Psoas muscle (tissue), 8 donors: ENCODE measurements around the gene PPP1R12B. TPM values are rescaled to one million over a fixed set of nuclear protein-coding genes. Genes with fewer than 3 reads are reported as not detected.
"Not testable (repeated sequence)": the region's sequence is repeated elsewhere in the genome, so short reads cannot be mapped to it uniquely, and the experiment has no call there.

Source experiments
- ATAC-seq, 4 donors: fragments of 200-7000 bp; cut with Tn5 transposase; one replicate each; pipeline ENCODE4 v1.9.1; 2020; ENCODE audit warnings: moderate library complexity in 3 of 4, mild to moderate bottlenecking in 2 of 4
- DNase-seq, 2 donors: peaks; one replicate each; pipeline ENCODE4 v3.0.0-alpha.2; 2020
- H3K27ac ChIP-seq: fragments of 200-600 bp; one replicate; pipeline ENCODE4 v1.8.0; 2022
- H3K27me3 ChIP-seq, 3 donors: fragments of 200-600 bp in 1 of 3; one replicate each; pipeline versions ENCODE4 v1.6.1 to v1.8.0; 2013 to 2022; ENCODE audit warnings: low read length in 2 of 3, mild to moderate bottlenecking in 2 of 3, moderate library complexity in 1 of 3; ENCODE audit not compliant: insufficient read depth in 3 of 3
- H3K36me3 ChIP-seq, 2 donors: fragments of 200-600 bp in 1 of 2; one replicate each; pipeline versions ENCODE4 v1.6.1 to v1.8.0; 2013 to 2022; ENCODE audit warnings: low read depth in 1 of 2, mild to moderate bottlenecking in 1 of 2, moderate library complexity in 1 of 2; ENCODE audit not compliant: insufficient read depth in 1 of 2
- H3K4me1 ChIP-seq: fragments of 200-600 bp; one replicate; pipeline ENCODE4 v1.8.0; 2022
- H3K4me3 ChIP-seq: fragments of 200-600 bp; one replicate; pipeline ENCODE4 v1.8.0; 2022; ENCODE audit warnings: mild to moderate bottlenecking
- H3K9me3 ChIP-seq: fragments of 200-600 bp; one replicate; pipeline ENCODE4 v1.8.0; 2022
- WGBS, 3 donors: extraction: QIAGEN DNeasy Blood & Tissue Kit; methylation state at CpG; one replicate each; pipeline versions ENCODE4 v1.1.6 to v1.1.7; 2013; 5-methylcytosine and 5-hydroxymethylcytosine counted together
- intact Hi-C, 2 donors: fragments of 100-400 bp; cut with DNase I; formaldehyde crosslinking; loops; one replicate each; pipeline versions ENCODE4 v1.11.0 to v1.14.2; 2022
- polyA plus RNA-seq, 3 donors: library from polyadenylated mRNA; stranded (reverse); fragments of 200-250 nt; gene quantifications; one replicate each; pipeline ENCODE4 v1.2.3, GENCODE V29; 2013
- total RNA-seq, 4 donors: library from RNA; stranded (reverse); fragmentation: NEBNext Ultra II Directional in 2 of 4; extraction: Animal tissue kit (Norgen Biotek cat#: 25700) in 2 of 4; gene quantifications; one replicate each; pipeline versions ENCODE4 v1.2.1 to v1.2.4, GENCODE V29; 2021 to 2023
- TF ChIP-seq, protein P1 (sequence below): fragments of 200-600 bp; IDR thresholded peaks from one replicate; pipeline ENCODE4 v1.8.0; 2022; ENCODE audit warnings: antibody characterized with exemption
- donor health status: healthy with polysubstance abuse.
- donor health status: DM: no; HTN: no; CAD: no; lungs with moderate emphysema.
- donor health status: Bipolar disorder and iron deficiency.
- donor health status: healthy.
- donor health status: DM: yes; HTN: yes; CAD: no.
- donor health status: DM: no; HTN: no; CAD: no.
- donor health status: DM: no; HTN: no; CAD: no.
- donor health status: DM: yes; HTN: yes; CAD: no.

PPP1R12B gene
- total and polyA plus RNA-seq, 7 donors = 8.3 to 189 (median 86.1) TPM

DNA sequence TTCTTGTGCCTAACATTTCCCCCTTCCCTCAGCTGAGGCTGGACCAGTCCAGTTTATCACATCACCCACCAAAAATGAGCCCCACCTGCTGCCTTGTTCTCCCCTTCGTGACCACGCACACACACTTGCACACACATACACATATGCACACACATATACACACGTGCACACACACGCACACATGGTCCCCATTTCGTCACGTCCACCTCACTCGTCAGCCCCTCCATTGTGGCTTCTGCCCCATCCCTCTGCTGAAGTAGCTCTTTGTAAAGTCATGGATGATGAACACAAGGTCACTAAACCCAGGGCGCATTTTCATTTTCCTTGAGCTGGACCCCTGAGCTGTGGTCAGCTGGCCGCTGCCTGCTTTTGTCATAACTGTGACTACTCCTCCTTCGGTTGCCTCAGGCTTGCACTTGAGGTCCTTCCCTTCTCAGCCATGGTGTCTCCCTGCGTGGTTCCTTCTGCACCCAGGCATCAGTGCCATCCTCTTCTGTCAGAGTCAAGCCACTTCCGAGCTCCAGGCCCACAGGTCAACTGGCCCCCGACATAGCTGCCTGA is 267.9 kb downstream of the PPP1R12B start:
- Histone ChIP-seq H3K9me3 (no peaks in the 10 kb centered on the region), H3K27ac (peak overlapping the region; percentile 76), H3K4me3 (no peak overlapping the region), H3K36me3 (no peaks in the 10 kb centered on the region), H3K27me3 (no peaks in the 10 kb centered on the region), H3K4me1 (peaks cover 28% of the 10 kb centered on the region)
- TF ChIP-seq, protein P1, sequence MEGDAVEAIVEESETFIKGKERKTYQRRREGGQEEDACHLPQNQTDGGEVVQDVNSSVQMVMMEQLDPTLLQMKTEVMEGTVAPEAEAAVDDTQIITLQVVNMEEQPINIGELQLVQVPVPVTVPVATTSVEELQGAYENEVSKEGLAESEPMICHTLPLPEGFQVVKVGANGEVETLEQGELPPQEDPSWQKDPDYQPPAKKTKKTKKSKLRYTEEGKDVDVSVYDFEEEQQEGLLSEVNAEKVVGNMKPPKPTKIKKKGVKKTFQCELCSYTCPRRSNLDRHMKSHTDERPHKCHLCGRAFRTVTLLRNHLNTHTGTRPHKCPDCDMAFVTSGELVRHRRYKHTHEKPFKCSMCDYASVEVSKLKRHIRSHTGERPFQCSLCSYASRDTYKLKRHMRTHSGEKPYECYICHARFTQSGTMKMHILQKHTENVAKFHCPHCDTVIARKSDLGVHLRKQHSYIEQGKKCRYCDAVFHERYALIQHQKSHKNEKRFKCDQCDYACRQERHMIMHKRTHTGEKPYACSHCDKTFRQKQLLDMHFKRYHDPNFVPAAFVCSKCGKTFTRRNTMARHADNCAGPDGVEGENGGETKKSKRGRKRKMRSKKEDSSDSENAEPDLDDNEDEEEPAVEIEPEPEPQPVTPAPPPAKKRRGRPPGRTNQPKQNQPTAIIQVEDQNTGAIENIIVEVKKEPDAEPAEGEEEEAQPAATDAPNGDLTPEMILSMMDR = no peak
- ATAC-seq (no peak), DNase-seq (peak in 1 of 2 donors; percentile 30)
- intact Hi-C loops = no loop called here
- WGBS, 3 donors = 92 to 94% (median 92%) methylated on average over 13 of the region's 13 CpGs

DNA sequence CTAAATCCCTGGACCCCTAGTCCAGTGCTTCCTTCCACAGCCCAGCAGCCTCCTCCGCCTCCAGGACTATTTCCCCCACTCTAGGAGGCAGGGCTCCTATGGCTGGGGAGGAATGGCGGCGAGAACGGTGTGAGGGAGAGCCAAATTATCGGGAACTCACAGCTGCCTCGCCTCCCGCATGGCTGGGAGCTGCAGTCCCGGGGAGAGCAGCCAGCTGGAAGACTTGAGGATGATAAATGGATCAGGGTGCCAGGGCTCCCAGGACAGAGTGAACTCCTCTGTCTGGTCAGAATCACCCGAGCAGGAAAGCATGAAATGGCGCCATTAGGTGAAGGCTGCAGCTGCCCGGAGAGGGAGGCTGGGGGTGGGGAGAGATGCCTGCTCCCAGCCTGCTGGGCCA is 270.5 kb downstream of the PPP1R12B start:
- 28 to 36% (median 31%) methylated on average over 11 of the region's 11 CpGs for WGBS, 3 donors
- Histone ChIP-seq H3K4me1 (peaks cover 41% of the 10 kb centered on the region), H3K27ac (peak overlapping the region; percentile 21)
- H3K27me3 ChIP-seq, H3K4me3 ChIP-seq, H3K36me3 ChIP-seq, H3K9me3 ChIP-seq: not testable (repeated sequence)
- intact Hi-C loops = loop anchor here in 1 of 2 donors (1.0 kb wide), 1 partner anchor 48 kb away; no protein-coding TSS in a partner anchor
- DNase-seq = peak in 1 of 2 donors; percentile 76
- ATAC-seq = peak; percentile 45 to 78 (median 63)

DNA sequence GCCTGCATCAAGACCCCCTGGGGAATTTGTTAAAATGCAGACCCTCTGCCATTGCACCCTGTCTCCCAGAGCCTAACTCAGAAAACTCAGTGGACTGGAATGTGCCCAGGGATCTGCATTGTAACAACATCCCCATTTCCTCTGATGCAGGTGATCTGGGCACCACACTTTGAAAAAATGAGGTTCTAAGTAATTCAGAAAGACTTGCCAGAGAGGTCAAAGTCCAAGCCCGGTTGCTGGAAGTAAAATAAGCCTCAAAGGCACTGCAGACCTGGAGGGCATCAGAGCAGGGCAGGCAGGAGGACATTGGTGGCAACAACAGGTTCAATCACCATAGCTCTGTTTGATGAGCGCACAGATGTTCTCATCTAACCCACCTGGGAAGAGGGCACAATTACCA is 271.0 kb downstream of the PPP1R12B start:
- Histone ChIP-seq H3K9me3 (no peaks in the 10 kb centered on the region), H3K27ac (no peak overlapping the region), H3K36me3 (no peaks in the 10 kb centered on the region), H3K4me3 (no peak overlapping the region), H3K27me3 (no peaks in the 10 kb centered on the region), H3K4me1 (peaks cover 39% of the 10 kb centered on the region)
- no peak for ATAC-seq
- TF ChIP-seq, protein P1 = no peak
- 59 to 88% (median 74%) methylated on average over 2 of the region's 2 CpGs for WGBS, 3 donors
- DNase-seq = no peak
- intact Hi-C loops = loop anchor here in 1 of 2 donors (1.0 kb wide), 1 partner anchor 48 kb away; no protein-coding TSS in a partner anchor

DNA sequence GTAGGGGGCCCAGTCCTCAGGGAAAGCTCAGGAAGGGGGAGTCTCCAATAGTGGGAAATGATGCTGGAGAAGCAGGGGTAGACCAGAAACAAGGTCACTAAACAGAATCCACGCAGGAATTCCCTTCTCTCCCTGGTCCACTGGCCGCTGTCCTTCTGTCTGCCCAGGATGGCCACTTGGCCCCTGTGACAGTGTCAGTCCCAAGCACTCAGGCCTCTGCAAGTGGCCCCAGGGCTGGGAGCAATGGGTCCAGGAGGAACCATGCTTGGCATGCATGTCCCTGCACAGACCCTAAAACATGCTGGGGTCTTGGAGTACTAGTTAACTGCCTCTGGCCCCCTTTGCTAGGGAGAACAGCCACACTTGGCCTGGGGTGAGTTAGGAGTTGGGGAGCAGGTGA is 271.5 kb downstream of the PPP1R12B start:
- H3K4me3 ChIP-seq, H3K27ac ChIP-seq, H3K27me3 ChIP-seq, ATAC-seq, H3K36me3 ChIP-seq, H3K9me3 ChIP-seq: not testable (repeated sequence)
- intact Hi-C loops = loop anchor here in 1 of 2 donors (10.0 kb wide), 2 partner anchors 45 to 285 kb away; no protein-coding TSS in a partner anchor
- H3K4me1 ChIP-seq = peaks cover 34% of the 10 kb centered on the region
- DNase-seq = peak in 1 of 2 donors; percentile 23
- 97 to 100% methylated on average over 2 of the region's 2 CpGs; no CpG with 5 or more reads in 1 of the 3 donors for WGBS, 3 donors

DNA sequence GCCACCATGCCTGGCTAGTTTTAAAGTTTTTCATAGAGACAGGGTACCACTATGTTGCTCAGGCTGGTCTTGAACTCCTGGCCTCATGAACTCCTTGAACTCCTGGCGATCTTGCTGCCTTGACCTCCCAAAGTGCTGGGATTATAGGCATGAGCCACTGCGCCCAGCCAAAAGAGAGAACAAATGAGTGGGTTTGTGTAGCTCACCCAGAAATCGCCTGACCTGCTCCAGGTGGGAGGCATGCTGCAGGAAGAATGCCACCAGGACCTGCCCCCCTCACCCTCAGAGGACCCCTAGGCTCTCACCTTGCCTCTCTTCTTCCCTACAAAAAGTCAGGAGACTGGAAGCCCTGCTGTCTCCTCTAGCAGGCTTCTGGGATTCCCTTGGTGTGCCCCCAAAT is 272.9 kb downstream of the PPP1R12B start:
- ATAC-seq (no peak), DNase-seq (peak in 1 of 2 donors; percentile 20)
- peaks cover 22% of the 10 kb centered on the region for H3K4me1 ChIP-seq
- no peak overlapping the region for H3K27ac ChIP-seq
- intact Hi-C loops = loop anchor here in 1 of 2 donors (10.0 kb wide), 2 partner anchors 47 to 287 kb away; no protein-coding TSS in a partner anchor
- TF ChIP-seq, protein P1 = no peak
- H3K36me3 ChIP-seq = no peaks in the 10 kb centered on the region
- H3K9me3 ChIP-seq = no peaks in the 10 kb centered on the region
- H3K4me3 ChIP-seq = no peak overlapping the region
- 96 to 100% (median 100%) methylated on average over 3 of the region's 3 CpGs for WGBS, 3 donors
- no peaks in the 10 kb centered on the region for H3K27me3 ChIP-seq
